Adrenal gland (tissue), 12 donors: ENCODE results near the gene TEAD1. TPM values are rescaled to one million over a fixed set of nuclear protein-coding genes. Genes with fewer than 3 reads are reported as not detected.

Experiments used
- DNase-seq, 7 donors: peaks; one replicate each; pipeline ENCODE4 v3.0.0-alpha.2; 2019 to 2020
- H3K27ac ChIP-seq, 5 donors: fragments of 200-600 bp; sonication (generic) in 4 of 5; 1 replicate in 3 of 5; 2 replicates in 2 of 5; pipeline versions ENCODE4 v1.5.1 to v1.8.0; 2016 to 2020; ENCODE audit warnings: mild to moderate bottlenecking in 1 of 5
- H3K27me3 ChIP-seq: fragments of 200-600 bp; 2 replicates; pipeline ENCODE4 v1.8.0; 2021
- H3K36me3 ChIP-seq, 2 donors: fragments of 200-600 bp; replicated peaks in 1 of 2; 1 replicate in 1 of 2; 2 replicates in 1 of 2; pipeline versions ENCODE4 v1.5.1 to v1.8.0; 2018 to 2022
- H3K4me1 ChIP-seq, 2 donors: fragments of 200-600 bp; replicated peaks in 1 of 2; 1 replicate in 1 of 2; 2 replicates in 1 of 2; pipeline versions ENCODE4 v1.5.1 to v1.8.0; 2018 to 2021
- H3K4me3 ChIP-seq, 4 donors: fragments of 200-600 bp; sonication (generic) in 3 of 4; one replicate each; pipeline ENCODE4 v1.5.1; 2016 to 2018
- H3K9me3 ChIP-seq, 3 donors: fragments of 200-600 bp; sonication (generic) in 1 of 3; replicated peaks in 1 of 3; 1 replicate in 2 of 3; 2 replicates in 1 of 3; pipeline versions ENCODE4 v1.5.1 to v1.8.0; 2016 to 2021
- CTCF ChIP-seq, 6 experiments: fragments of 450-650 bp in 4 of 6; fragments of 200-600 bp in 2 of 6; sonication (generic) in 1 of 6; IDR thresholded peaks; 1 replicate in 5 of 6; 2 replicates in 1 of 6; pipeline versions ENCODE4 v1.5.1 to v1.8.0; 2016 to 2021; ENCODE audit warnings: antibody characterized with exemption in 6 of 6, mild to moderate bottlenecking in 2 of 6, moderate library complexity in 1 of 6
- POLR2A ChIP-seq, 2 donors: fragments of 450-650 bp; IDR thresholded peaks; one replicate each; pipeline ENCODE4 v1.6.1; 2017; ENCODE audit warnings: antibody characterized with exemption in 2 of 2, mild to moderate bottlenecking in 2 of 2, moderate library complexity in 1 of 2
- whole genome bisulfite sequencing, 4 donors: extraction: QIAGEN DNeasy Blood & Tissue Kit in 2 of 4; methylation state at CpG; one replicate each; pipeline versions ENCODE4 v1.1.5 to v1.1.7; 2013 to 2017; 5-methylcytosine and 5-hydroxymethylcytosine counted together
- intact Hi-C, 2 donors: fragments of 100-400 bp; cut with DNase I; formaldehyde crosslinking; loops; one replicate each; pipeline versions ENCODE4 v1.14.1 to v1.15.0; 2022 to 2023
- polyA plus RNA-seq, 3 donors: library from polyadenylated mRNA; stranded (reverse); fragments of 200-250 nt in 2 of 3; fragments of 350-450 nt in 1 of 3; fragmentation: Illumina TruSeq in 1 of 3; extraction: RNeasy Lipid Tissue Mini Kit (QIAGEN cat#74804) in 1 of 3; gene quantifications; one replicate each; pipeline ENCODE4 v1.2.3, GENCODE V29; 2013 to 2014
- total RNA-seq, 9 donors: library from RNA; depleted of rRNA in 4 of 9; stranded (reverse); fragments of >200 nt in 4 of 9; fragments of 120-200 nt in 1 of 9; fragmentation: NEBNext Ultra II Directional in 1 of 9; extraction: Animal tissue kit (Norgen Biotek cat#: 25700) in 1 of 9; gene quantifications; one replicate each; pipeline versions ENCODE4 v1.1.0 to v1.2.4, GENCODE V29; 2013 to 2023
- donor health status: healthy with polysubstance abuse.
- donor health status: Bipolar disorder and iron deficiency.
- donor health status: DM: yes; HTN: yes; CAD: no.
- donor health status: DM: no; HTN: no; CAD: no.
- donor health status: DM: no; HTN: no; CAD: no.
- donor health status: DM: yes; HTN: yes; CAD: no.

TEAD1 gene
- total and polyA plus RNA-seq, 12 donors, result 3.9 to 49.9 (median 35.1) TPM

- H3K4me1 ChIP-seq, result no peaks in the 10 kb centered on the region
- no peaks in the 10 kb centered on the region for H3K36me3 ChIP-seq
- H3K9me3 ChIP-seq, result peaks cover 0 to 5% (median 3%) of the 10 kb centered on the region in 3 donors
- no peak for DNase-seq
- no peak overlapping the region for H3K27ac ChIP-seq
- intact Hi-C loops, result no loop called here
- no peaks in the 10 kb centered on the region for H3K27me3 ChIP-seq
- 86 to 98% (median 92%) methylated on average over 5 of the region's 5 CpGs for WGBS, 4 donors
- no peak overlapping the region for H3K4me3 ChIP-seq
- TF ChIP-seq POLR2A (IDR thresholded peaks at IDR 0.05) (no peak), CTCF (IDR thresholded peaks at IDR 0.05) (no peak)
These were observed 47.6 kb upstream of the TEAD1 start for GRCh38 chr11:12626616-12627015.

GRCh38 chr11:12628314-12628713 is 45.9 kb upstream of the TEAD1 start:
- Histone ChIP-seq H3K4me3 (no peak overlapping the region), H3K9me3 (peaks cover 0 to 5% (median 3%) of the 10 kb centered on the region in 3 donors), H3K27ac (no peak overlapping the region), H3K36me3 (no peaks in the 10 kb centered on the region), H3K27me3 (no peaks in the 10 kb centered on the region), H3K4me1 (no peaks in the 10 kb centered on the region)
- no peak for TF ChIP-seq POLR2A (IDR thresholded peaks at IDR 0.05)
- TF ChIP-seq CTCF (IDR thresholded peaks at IDR 0.05), result no peak
- intact Hi-C loops, result no loop called here
- 84 to 95% (median 92%) methylated on average over 4 of the region's 4 CpGs for WGBS, 4 donors
- no peak for DNase-seq

GRCh38 chr11:12629601-12630313 is 44.5 kb upstream of the TEAD1 start:
- H3K4me3 ChIP-seq, result no peak overlapping the region
- no peaks in the 10 kb centered on the region for H3K27me3 ChIP-seq
- no peak overlapping the region for H3K27ac ChIP-seq
- H3K36me3 ChIP-seq, result no peaks in the 10 kb centered on the region
- WGBS, 4 donors, result 70 to 76% (median 72%) methylated on average over 6 of the region's 6 CpGs
- no peaks in the 10 kb centered on the region for H3K9me3 ChIP-seq
- H3K4me1 ChIP-seq, result no peaks in the 10 kb centered on the region
- DNase-seq, result no peak
- intact Hi-C loops, result no loop called here
- TF ChIP-seq POLR2A (IDR thresholded peaks at IDR 0.05), result no peak
- no peak for TF ChIP-seq CTCF (IDR thresholded peaks at IDR 0.05)

- Histone ChIP-seq H3K4me3 (no peak overlapping the region), H3K27ac (no peak overlapping the region), H3K36me3 (no peaks in the 10 kb centered on the region), H3K27me3 (no peaks in the 10 kb centered on the region), H3K4me1 (no peaks in the 10 kb centered on the region), H3K9me3 (no peaks in the 10 kb centered on the region)
- DNase-seq, result no peak
- TF ChIP-seq CTCF (IDR thresholded peaks at IDR 0.05) (no peak), POLR2A (IDR thresholded peaks at IDR 0.05) (no peak)
- intact Hi-C loops, result no loop called here
- 91 to 93% (median 92%) methylated on average over 4 of the region's 4 CpGs for WGBS, 4 donors
These were observed 42.6 kb upstream of the TEAD1 start for GRCh38 chr11:12631651-12632050.
